ENCODE measurements around the gene IL26.

GRCh38 chr12:68260153-68260552 is 34.5 kb upstream of the IL26 start:
- TF ChIP-seq ELF4 (IDR thresholded peaks at IDR 0.05): no peak
- no peak for TF ChIP-seq HDGF (IDR thresholded peaks at IDR 0.05; ENCODE audit: borderline replicate concordance)
- no peak for TF ChIP-seq FOXM1 (IDR thresholded peaks at IDR 0.05; ENCODE audit: borderline replicate concordance)
- TF ChIP-seq NFRKB (IDR thresholded peaks at IDR 0.05): no peak
- TF ChIP-seq FOXK2 (IDR thresholded peaks at IDR 0.05): no peak
- no peak for TF ChIP-seq BHLHE40 (IDR thresholded peaks at IDR 0.05; ENCODE audit: borderline replicate concordance)
- no peak for TF ChIP-seq SUZ12 (IDR thresholded peaks at IDR 0.05)
- no peak for TF ChIP-seq FOXA1 (IDR thresholded peaks at IDR 0.05)
- TF ChIP-seq LEF1 (IDR thresholded peaks at IDR 0.05; ENCODE audit: borderline replicate concordance): no peak
- TF ChIP-seq SP1 (IDR thresholded peaks at IDR 0.05): no peak
- TF ChIP-seq, protein P1, sequence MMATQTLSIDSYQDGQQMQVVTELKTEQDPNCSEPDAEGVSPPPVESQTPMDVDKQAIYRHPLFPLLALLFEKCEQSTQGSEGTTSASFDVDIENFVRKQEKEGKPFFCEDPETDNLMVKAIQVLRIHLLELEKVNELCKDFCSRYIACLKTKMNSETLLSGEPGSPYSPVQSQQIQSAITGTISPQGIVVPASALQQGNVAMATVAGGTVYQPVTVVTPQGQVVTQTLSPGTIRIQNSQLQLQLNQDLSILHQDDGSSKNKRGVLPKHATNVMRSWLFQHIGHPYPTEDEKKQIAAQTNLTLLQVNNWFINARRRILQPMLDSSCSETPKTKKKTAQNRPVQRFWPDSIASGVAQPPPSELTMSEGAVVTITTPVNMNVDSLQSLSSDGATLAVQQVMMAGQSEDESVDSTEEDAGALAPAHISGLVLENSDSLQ (IDR thresholded peaks at IDR 0.05): no peak

Data from HEK293T (cell line).